ENCODE measurements around the gene CAPN1.

GRCh38 chr11:65213322-65214211, 31.8 kb downstream of the CAPN1 start:
- TF ChIP-seq MYC (IDR thresholded peaks at IDR 0.05; ENCODE audit: low read depth, low read length) (peak; percentile 91), CTCF (IDR thresholded peaks at IDR 0.05; ENCODE audit: low read depth, low read length) (no peak), POLR2A (IDR thresholded peaks at IDR 0.05; ENCODE audit: extremely low read depth, insufficient read length) (peak; percentile 30)
